ENCODE data around the gene VPS35L.

Gene VPS35L

DNA sequence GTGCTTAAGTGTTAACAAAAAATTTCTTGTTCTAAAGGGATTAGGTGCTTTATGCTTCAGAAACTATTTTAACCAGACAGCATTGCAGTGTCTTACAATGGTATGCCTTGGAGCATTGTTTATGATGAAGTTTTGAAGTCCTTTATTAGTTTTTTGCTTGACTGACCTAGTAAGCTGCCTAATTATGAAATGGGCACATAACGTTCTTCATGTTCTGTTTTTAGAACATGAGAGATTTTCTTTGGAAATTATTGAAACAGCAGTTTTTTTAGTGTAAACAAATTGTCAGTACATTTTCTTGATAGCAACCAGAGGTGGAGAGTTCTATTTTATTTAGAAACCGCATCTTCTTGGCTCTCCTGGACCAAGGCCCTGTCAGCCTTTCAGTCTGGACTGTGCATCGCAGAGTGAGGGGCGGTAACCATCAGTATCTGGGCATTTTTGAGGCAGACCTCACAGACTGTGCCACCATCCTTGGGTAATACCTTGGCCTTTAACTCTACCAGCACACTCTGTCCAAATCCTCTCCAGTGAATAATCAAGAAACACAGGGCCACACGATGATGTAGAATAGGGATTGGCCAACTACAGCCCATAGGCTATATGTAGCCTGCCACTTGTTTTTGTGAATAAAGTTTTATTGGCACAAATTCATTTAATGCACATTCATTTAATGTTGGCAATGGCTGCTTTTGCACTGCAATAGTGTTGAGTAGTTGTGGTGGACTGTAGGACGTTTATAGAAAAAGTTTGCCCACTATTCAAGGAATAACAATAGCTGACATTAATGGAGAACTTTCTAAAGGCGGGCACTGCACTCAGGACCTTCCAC, 81.1 kb downstream of the VPS35L start:
- no peak for TF ChIP-seq GATA3 (IDR thresholded peaks at IDR 0.05; ENCODE audit: low read depth, low read length)
- no peak for TF ChIP-seq GATA2 (IDR thresholded peaks at IDR 0.05; ENCODE audit: low read depth, low read length)

DNA sequence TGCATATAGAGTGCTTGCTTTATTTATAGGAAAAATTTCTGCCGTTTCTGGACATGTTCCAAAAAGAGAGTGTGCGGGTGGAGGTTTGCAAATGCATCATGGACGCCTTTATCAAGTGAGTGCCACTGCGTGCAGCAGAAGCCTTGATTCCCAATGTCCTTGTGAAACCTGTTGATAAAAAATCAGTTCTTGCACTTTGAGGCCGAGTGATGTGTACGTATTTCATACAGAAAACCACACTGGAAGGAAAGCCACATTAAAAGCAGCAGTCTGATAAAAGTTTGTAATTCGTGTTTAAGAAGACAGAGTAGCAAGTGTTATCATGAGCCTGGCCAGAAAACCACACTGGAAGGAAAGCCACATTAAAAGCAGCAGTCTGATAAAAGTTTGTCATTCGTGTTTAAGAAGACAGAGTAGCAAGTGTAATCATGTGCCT, 84.5 kb downstream of the VPS35L start:
- TF ChIP-seq GATA3 (IDR thresholded peaks at IDR 0.05; ENCODE audit: low read depth, low read length) (no peak), GATA2 (IDR thresholded peaks at IDR 0.05; ENCODE audit: low read depth, low read length) (no peak)

DNA sequence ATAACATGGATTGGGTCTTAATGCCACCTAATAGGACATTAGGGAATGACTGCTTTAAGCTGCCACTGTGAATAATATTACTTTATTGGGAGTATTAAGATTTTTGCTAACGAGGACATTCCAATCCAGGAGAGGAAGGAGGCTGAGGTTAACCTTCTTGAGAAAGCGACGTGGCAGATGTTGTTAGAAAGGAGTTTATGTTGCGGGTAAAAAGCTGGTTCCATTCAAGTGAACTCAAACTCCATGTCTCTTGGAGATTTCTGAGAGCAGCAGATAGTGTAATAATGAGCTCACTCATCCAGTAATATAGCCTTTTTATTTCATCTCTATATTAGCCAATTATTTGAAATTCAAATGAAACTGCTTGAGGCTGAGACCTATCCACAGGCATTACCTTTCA, 87.0 kb downstream of the VPS35L start:
- no peak for TF ChIP-seq GATA2 (IDR thresholded peaks at IDR 0.05; ENCODE audit: low read depth, low read length)
- no peak for TF ChIP-seq GATA3 (IDR thresholded peaks at IDR 0.05; ENCODE audit: low read depth, low read length)

DNA sequence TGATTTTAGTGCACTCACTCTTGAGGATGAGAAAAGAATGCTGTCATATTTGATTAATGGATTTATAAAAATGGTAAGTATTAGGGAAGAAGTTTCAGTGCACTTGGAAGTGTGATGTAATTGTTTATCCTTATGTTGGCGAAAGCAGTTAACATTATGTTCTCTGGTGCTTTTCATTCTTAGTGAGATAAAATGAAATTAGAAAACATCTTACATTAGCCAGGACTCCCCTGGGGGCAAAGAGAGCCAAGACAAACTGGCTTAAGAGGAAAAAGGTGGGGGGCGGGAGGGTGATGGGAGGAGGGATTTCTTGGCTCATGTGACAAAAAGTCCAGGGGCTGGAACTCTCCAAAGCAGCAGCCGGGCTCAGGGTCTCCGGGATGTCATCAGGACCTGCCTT, 89.4 kb downstream of the VPS35L start:
- no peak for TF ChIP-seq GATA2 (IDR thresholded peaks at IDR 0.05; ENCODE audit: low read depth, low read length)
- no peak for TF ChIP-seq GATA3 (IDR thresholded peaks at IDR 0.05; ENCODE audit: low read depth, low read length)

DNA sequence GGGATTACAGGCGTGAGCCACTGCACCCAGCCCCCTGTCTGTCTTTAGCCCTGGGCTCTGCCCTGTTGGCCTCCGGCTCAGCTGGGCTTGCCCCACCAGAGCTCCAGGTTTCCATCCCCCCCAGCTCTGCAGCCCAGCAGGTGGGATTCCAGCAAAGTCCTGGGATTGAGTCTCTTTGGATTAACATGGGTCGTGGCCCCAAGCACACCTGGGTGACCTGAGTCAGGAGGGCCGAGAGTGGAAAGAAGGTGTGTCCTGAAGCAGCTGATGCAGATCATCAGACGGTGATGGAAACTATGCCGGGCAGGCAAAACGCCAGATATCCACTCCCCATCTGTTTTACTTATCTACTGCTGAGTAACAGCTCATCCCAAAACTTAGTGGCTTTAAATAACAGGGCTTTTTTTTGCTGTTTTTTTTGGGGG, 90.1 kb downstream of the VPS35L start:
- TF ChIP-seq GATA3 (IDR thresholded peaks at IDR 0.05; ENCODE audit: low read depth, low read length): no peak
- TF ChIP-seq GATA2 (IDR thresholded peaks at IDR 0.05; ENCODE audit: low read depth, low read length): no peak

DNA sequence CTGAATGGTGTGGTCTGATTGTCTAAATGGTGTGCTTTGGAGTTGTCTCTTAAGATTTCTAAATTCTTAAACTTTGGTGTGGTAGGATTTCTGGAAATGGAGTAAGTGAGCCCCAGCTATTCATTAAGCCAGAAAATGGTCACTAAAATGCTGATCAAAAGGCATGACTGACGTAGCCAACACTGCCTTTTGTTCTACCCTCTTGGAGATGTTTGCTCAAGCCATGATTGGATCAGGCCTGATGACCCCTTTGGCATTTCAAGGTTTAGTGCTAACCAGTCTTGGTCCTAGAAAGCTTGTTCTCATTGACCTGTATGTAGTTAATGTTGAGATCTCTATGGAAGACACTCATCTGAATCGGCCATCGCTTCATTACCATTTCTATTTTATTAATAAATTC, 94.5 kb downstream of the VPS35L start:
- TF ChIP-seq GATA3 (IDR thresholded peaks at IDR 0.05; ENCODE audit: low read depth, low read length): no peak
- TF ChIP-seq GATA2 (IDR thresholded peaks at IDR 0.05; ENCODE audit: low read depth, low read length): no peak

DNA sequence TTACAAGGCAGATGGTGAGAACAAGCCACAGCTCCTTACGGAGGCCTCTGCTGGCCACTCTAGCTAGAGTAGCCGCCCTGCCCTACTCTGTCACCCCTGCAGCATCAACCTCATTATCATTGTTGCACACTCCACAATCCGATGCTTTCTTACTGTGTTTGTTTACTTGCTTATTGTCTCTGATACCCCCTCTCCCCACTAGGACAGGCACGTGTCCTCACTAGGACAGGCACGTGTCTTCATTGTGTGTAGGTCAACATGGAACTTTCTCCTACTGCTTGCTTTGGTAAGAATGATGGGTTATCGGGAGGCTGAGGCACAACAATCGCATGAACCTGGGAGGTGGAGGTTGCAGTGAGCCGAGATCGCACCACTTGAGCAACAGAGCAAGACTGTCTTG, 98.6 kb downstream of the VPS35L start:
- TF ChIP-seq GATA2 (IDR thresholded peaks at IDR 0.05; ENCODE audit: low read depth, low read length) (no peak), GATA3 (IDR thresholded peaks at IDR 0.05; ENCODE audit: low read depth, low read length) (no peak)

DNA sequence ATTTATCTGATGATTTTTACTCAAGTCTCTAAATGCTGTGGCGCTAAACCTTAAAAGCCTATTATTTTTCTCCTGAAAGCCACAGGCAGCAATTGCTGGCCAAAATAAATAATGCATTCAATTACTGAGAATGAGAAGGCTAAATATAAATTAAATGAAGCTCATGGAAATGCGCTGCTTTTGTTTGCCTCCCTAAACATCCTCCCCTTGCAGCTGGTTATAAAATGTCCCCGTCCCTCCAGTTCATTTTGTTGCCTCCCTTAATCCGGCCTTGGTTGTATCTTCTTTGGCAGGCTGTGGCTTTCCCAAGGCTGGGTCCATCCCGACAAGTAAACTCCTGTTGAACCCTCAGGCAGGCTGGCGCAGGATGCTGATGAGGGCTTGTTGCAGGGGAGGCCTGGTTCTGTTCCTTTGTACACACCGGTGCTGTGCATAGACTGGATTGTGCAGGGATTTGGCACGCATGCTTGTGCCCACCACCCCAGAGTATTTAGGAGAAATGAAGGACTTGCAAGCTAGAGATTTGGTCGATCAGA, 99.8 kb downstream of the VPS35L start:
- TF ChIP-seq GATA3 (IDR thresholded peaks at IDR 0.05; ENCODE audit: low read depth, low read length): no peak
- no peak for TF ChIP-seq GATA2 (IDR thresholded peaks at IDR 0.05; ENCODE audit: low read depth, low read length)

DNA sequence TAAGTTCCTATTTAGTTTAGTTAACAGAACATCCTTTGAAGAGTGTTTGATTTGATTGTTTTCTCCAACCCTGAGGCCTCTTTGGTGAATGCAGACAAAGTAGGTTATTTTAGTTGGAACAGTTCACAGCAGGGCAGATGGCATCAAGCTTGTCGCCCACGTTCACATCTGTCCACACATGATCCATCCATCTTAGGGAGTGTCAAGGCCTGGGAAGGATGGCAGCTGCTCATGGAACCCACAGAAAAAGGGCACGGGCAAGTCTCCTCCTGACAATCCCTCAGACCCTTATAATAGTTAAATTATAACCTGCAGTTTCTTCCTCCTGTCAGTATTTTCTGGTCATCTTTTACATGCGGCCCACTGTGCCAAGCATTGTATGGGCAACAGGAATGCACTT, 102.3 kb downstream of the VPS35L start:
- no peak for TF ChIP-seq GATA2 (IDR thresholded peaks at IDR 0.05; ENCODE audit: low read depth, low read length)
- TF ChIP-seq GATA3 (IDR thresholded peaks at IDR 0.05; ENCODE audit: low read depth, low read length): no peak

DNA sequence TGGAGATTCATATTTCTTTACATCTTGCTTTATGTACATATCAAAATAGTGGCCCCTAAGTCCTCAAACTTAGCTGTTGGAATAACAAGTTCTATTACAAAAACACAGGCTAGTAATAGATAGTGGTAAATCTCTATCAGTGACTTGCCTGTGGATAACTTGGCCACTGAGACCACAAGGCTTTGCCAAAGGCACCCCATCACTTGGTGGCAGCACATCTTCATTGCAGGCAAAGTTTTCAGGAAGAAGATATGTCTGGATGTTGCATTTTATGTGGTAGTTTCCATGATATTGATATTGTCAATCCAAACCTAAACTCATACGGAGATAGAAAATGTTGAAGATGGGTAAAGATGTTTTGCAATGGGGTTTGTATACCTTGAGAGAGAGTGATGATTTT, 104.1 kb downstream of the VPS35L start:
- TF ChIP-seq GATA2 (IDR thresholded peaks at IDR 0.05; ENCODE audit: low read depth, low read length): no peak
- no peak for TF ChIP-seq GATA3 (IDR thresholded peaks at IDR 0.05; ENCODE audit: low read depth, low read length)

DNA sequence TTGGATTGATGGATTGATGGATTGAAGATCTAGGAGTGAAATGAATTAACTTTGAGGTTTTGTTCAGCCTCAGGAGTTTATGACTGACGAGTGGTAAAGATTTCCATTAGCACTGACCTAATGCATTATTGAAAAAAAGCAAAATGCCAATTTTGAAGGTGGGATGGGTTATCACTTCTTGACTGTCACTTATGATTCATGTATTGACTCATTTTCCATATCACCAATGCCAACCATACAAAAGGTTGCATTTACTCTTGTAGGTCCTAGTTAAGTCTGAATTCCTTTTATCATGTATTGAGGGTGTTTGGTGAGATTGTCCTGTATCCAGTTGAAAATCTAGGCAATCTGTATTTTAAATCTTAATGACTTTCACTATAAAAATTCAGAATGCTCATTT, 104.9 kb downstream of the VPS35L start:
- no peak for TF ChIP-seq GATA3 (IDR thresholded peaks at IDR 0.05; ENCODE audit: low read depth, low read length)
- TF ChIP-seq GATA2 (IDR thresholded peaks at IDR 0.05; ENCODE audit: low read depth, low read length): no peak

DNA sequence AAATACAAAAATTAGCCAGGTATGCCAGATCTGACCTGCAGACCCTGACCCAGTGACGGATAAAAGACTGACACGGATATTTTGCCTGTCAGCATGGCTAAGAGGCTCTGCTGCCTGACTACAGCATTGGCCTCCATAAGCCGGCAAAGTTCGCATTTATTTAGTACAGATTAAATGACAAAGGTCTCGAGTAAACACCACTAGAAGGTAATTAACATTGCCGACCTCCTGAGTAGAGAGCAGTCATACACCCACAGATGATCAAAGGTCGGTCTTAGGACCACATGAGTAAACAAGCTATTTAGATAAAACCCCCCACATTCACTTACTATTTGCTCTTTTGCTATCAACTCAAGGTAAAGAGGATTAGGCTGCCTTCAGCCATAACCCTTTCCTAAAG, 106.8 kb downstream of the VPS35L start:
- TF ChIP-seq GATA3 (IDR thresholded peaks at IDR 0.05; ENCODE audit: low read depth, low read length) (no peak), GATA2 (IDR thresholded peaks at IDR 0.05; ENCODE audit: low read depth, low read length) (no peak)

DNA sequence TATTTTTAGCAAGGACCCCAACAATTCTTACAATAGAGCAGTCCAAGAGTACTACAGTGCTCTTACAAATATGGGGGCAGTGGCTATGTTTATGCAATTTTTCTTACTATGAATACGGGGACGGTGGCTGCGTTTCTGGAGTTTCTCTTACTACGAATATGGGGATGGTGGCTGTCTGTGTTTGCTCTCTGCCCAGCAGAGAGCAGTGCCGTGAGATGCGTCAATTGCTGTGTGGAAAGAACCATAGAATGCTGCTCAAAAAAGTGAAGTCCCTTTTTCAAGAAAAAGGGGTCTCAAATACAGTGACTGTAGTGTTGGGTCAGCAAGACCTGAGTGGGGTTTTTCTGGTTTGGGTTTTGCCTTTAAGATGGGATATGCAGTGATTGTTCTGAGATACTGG, 108.7 kb downstream of the VPS35L start:
- no peak for TF ChIP-seq GATA2 (IDR thresholded peaks at IDR 0.05; ENCODE audit: low read depth, low read length)
- TF ChIP-seq GATA3 (IDR thresholded peaks at IDR 0.05; ENCODE audit: low read depth, low read length): no peak

DNA sequence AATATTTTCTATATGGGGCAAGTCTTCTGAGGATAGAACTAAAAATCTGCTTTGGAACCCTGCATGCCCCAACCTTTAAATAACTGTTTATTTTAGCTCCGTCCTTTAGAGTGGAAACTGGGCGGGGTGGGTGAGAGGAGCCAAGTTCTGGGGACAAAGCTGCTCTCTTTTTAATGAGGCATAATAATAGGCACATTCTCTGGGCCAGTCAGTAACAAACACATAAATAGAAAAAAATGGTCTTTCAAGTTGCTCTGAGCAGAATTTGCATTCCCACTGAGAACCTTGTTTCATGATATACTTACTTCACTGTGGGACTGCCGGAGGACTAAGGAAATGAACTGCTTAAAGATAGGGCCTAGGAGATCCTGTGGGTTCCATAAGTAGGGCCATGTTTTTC, 111.0 kb downstream of the VPS35L start:
- TF ChIP-seq GATA2 (IDR thresholded peaks at IDR 0.05; ENCODE audit: low read depth, low read length) (no peak), GATA3 (IDR thresholded peaks at IDR 0.05; ENCODE audit: low read depth, low read length) (no peak)

DNA sequence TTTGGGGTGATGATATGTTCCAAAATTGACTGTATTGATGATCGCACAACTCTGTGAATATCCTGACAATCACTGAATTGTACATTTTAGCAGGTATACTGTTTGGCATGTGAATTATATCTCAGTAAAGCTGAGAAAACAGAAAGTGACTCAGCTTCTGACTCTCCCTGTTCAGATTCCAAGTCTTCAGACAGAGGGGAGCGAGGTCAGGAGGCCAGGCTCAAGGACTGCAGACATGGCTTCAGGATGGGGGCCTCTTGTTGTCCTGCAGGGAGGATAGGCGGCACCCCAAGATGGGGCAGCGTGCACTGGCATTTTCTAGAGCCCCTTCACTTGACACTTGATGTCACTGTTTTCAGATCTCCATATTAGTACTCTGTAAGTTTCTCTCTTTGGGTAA, 116.9 kb downstream of the VPS35L start:
- TF ChIP-seq GATA2 (IDR thresholded peaks at IDR 0.05; ENCODE audit: low read depth, low read length): no peak
- no peak for TF ChIP-seq GATA3 (IDR thresholded peaks at IDR 0.05; ENCODE audit: low read depth, low read length)

Measured in SH-SY5Y (cell line).